Heart right ventricle (tissue), 16 donors: Measurements from ENCODE around the gene KIF6. TPM values are rescaled to one million over a fixed set of nuclear protein-coding genes. Genes with fewer than 3 reads are reported as not detected.

Experiments used
- ATAC-seq, 8 donors: fragments of 200-7000 bp; cut with Tn5 transposase; one replicate each; pipeline ENCODE4 v1.9.1; 2020; ENCODE audit warnings: mild to moderate bottlenecking in 8 of 8, moderate library complexity in 8 of 8, moderate number of reproducible peaks in 1 of 8
- DNase-seq, 2 donors: peaks; one replicate each; pipeline ENCODE4 v3.0.0-alpha.2; 2020
- H3K27ac ChIP-seq, 10 donors: fragments of 200-600 bp; sonication (generic) in 2 of 10; one replicate each; pipeline versions ENCODE4 v1.5.0 to v1.8.0; 2020 to 2022; ENCODE audit warnings: mild to moderate bottlenecking in 3 of 10
- H3K27me3 ChIP-seq, 7 donors: fragments of 200-600 bp; one replicate each; pipeline ENCODE4 v1.8.0; 2021 to 2022; ENCODE audit warnings: mild to moderate bottlenecking in 2 of 7
- H3K36me3 ChIP-seq, 9 donors: fragments of 200-600 bp; sonication (generic) in 1 of 9; one replicate each; pipeline versions ENCODE4 v1.5.0 to v1.8.0; 2020 to 2022; ENCODE audit warnings: mild to moderate bottlenecking in 2 of 9
- H3K4me1 ChIP-seq, 9 donors: fragments of 200-600 bp; sonication (generic) in 1 of 9; one replicate each; pipeline versions ENCODE4 v1.5.0 to v1.8.0; 2020 to 2022; ENCODE audit warnings: mild to moderate bottlenecking in 4 of 9
- H3K4me3 ChIP-seq, 10 donors: fragments of 200-600 bp; sonication (generic) in 2 of 10; one replicate each; pipeline versions ENCODE4 v1.5.0 to v1.8.0; 2020 to 2022; ENCODE audit warnings: mild to moderate bottlenecking in 7 of 10, moderate library complexity in 2 of 10
- H3K9me3 ChIP-seq, 11 donors: fragments of 200-600 bp in 10 of 11; sonication (generic) in 2 of 11; one replicate each; pipeline versions ENCODE4 v1.5.0 to v1.8.0; 2013 to 2022; ENCODE audit warnings: mild to moderate bottlenecking in 2 of 11, control low read depth in 1 of 11, moderate library complexity in 1 of 11
- WGBS, 2 donors: extraction: QIAGEN DNeasy Blood & Tissue Kit; methylation state at CpG; one replicate each; pipeline ENCODE4 v1.1.7; 2013; ENCODE audit warnings: inconsistent platforms in 1 of 2; 5-methylcytosine and 5-hydroxymethylcytosine counted together
- intact Hi-C, 10 donors: fragments of 100-400 bp; cut with DNase I; formaldehyde crosslinking; loops; one replicate each; pipeline versions ENCODE4 v1.11.1 to v1.14.2; 2022
- polyA plus RNA-seq, 2 donors: library from polyadenylated mRNA; stranded (reverse); fragments of 200-250 nt; gene quantifications; one replicate each; pipeline ENCODE4 v1.2.3, GENCODE V29; 2013
- total RNA-seq, 10 donors: library from RNA; stranded (reverse); fragmentation: NEBNext Ultra II Directional in 3 of 10; extraction: Animal tissue kit (Norgen Biotek cat#: 25700) in 3 of 10; gene quantifications; one replicate each; pipeline versions ENCODE4 v1.2.1 to v1.2.4, GENCODE V29; 2021 to 2023
- TF ChIP-seq, protein P1 (sequence below), 9 donors: fragments of 200-600 bp; sonication (generic) in 2 of 9; IDR thresholded peaks; one replicate each; pipeline versions ENCODE4 v1.5.0 to v1.8.0; 2021 to 2022; ENCODE audit warnings: antibody characterized with exemption in 9 of 9, mild to moderate bottlenecking in 5 of 9, moderate library complexity in 1 of 9
- donor health status: Arrhythmogenic right ventricular cardiomyopathy.
- donor health status: ischemic (EF 13 %, LVEDD 7.1; RV severe dilation, severe dysfunction).
- donor health status: healthy with polysubstance abuse.
- donor health status: DM: no; HTN: yes; CAD: no.
- donor health status: DM: no; HTN: no; CAD: no.
- donor health status: ischemic (EF 25% LVEDD 6.9; RV normal size, moderate dysfunction).
- donor health status: ischemic (EF 25% LVEDD 5.7; RV mildly dilated, moderate dysfunction).
- donor health status: healthy.
- donor health status: DM: yes; HTN: yes; CAD: no.
- donor health status: Ischemic cardiomyopathy.
- donor health status: ischemic (EF 35%, LVEDD 5.7; RV mildly dilated, moderate dysfunction).
- donor health status: nonischemic (EF 11% LVEDD 7.7; RV severe dilation, severe dysfunction).
- donor health status: DM: yes; HTN: yes; CAD: no.
- donor health status: PGD.
- donor health status: ischemic (EF 29% LVEDD 5.4; RV normal size, mild dysfunction).
- donor health status: nonischemic (EF 23%, LVEDD 6.1; RV moderate dilation, normal function).

Gene KIF6
- total and polyA plus RNA-seq, 12 donors, result 0.01 to 1.6 (median 0.45) TPM; not detected in 2

DNA sequence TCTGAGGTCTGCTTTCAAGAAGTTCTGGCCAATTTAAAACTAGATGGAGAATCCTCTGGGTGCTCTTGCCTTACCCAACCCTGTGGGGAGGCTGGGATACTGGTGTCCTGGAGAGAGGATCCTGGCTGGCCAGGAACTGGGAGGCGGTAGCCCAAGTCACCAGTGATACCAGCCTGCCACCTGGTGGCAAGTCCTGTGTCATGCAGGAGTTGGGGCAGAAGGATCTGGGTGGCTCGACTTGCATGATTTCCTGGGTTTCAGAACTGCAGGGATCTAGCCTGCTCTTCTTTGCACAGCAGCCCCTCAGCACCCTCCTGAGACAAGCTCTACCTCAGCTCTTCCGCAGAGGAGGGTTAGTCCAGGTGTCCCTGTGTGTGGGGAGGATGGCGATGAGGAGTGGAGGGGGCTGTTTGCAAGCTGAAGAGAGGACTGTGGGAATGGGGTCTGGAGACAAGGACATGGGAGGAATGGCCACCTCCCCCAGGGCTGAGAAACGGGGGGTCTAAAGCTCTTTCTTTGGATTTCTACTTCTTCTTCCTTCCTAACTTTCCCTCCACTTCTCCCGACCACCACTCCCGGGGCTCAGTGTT is 415.2 kb downstream of the KIF6 start:
- H3K4me1 ChIP-seq, result peaks cover 4 to 17% (median 15%) of the 10 kb centered on the region in 9 donors
- no peaks in the 10 kb centered on the region for H3K36me3 ChIP-seq
- no peak overlapping the region for H3K4me3 ChIP-seq
- ATAC-seq (peak; percentile 66 to 80 (median 75)), DNase-seq (peak; percentile 53 to 71)
- TF ChIP-seq, protein P1, sequence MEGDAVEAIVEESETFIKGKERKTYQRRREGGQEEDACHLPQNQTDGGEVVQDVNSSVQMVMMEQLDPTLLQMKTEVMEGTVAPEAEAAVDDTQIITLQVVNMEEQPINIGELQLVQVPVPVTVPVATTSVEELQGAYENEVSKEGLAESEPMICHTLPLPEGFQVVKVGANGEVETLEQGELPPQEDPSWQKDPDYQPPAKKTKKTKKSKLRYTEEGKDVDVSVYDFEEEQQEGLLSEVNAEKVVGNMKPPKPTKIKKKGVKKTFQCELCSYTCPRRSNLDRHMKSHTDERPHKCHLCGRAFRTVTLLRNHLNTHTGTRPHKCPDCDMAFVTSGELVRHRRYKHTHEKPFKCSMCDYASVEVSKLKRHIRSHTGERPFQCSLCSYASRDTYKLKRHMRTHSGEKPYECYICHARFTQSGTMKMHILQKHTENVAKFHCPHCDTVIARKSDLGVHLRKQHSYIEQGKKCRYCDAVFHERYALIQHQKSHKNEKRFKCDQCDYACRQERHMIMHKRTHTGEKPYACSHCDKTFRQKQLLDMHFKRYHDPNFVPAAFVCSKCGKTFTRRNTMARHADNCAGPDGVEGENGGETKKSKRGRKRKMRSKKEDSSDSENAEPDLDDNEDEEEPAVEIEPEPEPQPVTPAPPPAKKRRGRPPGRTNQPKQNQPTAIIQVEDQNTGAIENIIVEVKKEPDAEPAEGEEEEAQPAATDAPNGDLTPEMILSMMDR (IDR thresholded peaks at IDR 0.05), result peak; percentile 70 to 90 (median 86)
- intact Hi-C loops, result loop anchor here in 8 of 10 donors (2.0 to 5.0 kb wide), 7 partner anchors 223 to 443 kb away; no protein-coding TSS in a partner anchor
- H3K9me3 ChIP-seq, result peaks cover 0 to 3% (median 0%) of the 10 kb centered on the region in 11 donors
- 25 to 34% methylated on average over 7 of the region's 7 CpGs for WGBS, 2 donors
- peaks cover 0 to 54% (median 41%) of the 10 kb centered on the region in 7 donors for H3K27me3 ChIP-seq
- H3K27ac ChIP-seq, result no peak overlapping the region

DNA sequence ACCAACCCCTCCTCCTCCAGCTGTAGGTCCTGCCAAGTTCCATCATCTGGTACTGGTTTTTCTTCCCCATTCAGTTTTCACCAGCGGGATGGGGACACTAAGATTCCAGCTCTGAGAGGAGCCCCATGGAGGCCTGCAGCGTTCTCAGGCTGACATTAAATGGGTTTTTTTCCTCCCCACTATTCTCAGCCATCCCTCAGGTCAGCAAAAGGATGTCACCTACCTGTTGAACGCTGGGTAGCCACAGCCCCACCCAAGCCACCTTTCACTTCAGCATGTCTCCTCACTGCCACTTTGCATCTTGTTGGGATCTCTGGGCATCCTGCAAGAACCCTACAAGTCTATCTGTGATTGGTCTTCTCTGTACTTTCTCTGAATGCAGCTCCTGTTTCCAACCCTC is 417.7 kb downstream of the KIF6 start:
- Histone ChIP-seq H3K27ac (no peak overlapping the region), H3K9me3 (peaks cover 0 to 6% (median 0%) of the 10 kb centered on the region in 11 donors), H3K4me3 (no peak overlapping the region), H3K27me3 (peaks cover 0 to 35% (median 15%) of the 10 kb centered on the region in 7 donors), H3K36me3 (no peaks in the 10 kb centered on the region), H3K4me1 (peaks cover 0 to 5% (median 0%) of the 10 kb centered on the region in 9 donors)
- WGBS, 2 donors, result 82 to 89% methylated on average over 3 of the region's 3 CpGs
- DNase-seq, result no peak
- ATAC-seq, result no peak
- TF ChIP-seq, protein P1 (IDR thresholded peaks at IDR 0.05), result no peak
- intact Hi-C loops, result loop anchor here in 4 of 10 donors (5.0 kb wide), 3 partner anchors 330 to 435 kb away; no protein-coding TSS in a partner anchor

DNA sequence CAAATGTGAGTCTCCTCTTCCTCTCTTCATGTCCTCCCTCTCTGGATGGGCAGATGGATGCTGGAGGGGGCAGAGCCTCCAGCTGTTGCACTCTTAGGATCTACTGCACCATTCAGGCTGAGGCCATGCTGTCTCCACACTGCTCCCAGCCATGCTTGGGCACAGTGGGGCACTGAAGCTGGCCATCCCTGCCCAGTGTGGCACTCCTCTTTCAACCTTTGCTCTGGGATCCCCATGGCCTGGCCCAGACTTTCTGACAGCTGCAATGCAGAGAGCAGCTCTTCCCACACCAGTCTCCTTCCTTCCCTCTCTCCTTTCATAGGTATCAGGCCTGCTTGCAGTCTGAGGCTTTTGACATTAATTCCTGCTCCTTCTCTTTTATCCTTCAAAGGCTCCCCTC is 420.3 kb downstream of the KIF6 start:
- Histone ChIP-seq H3K27ac (no peak overlapping the region), H3K27me3 (peaks cover 0 to 28% (median 6%) of the 10 kb centered on the region in 7 donors), H3K4me3 (no peak overlapping the region), H3K9me3 (peaks cover 0 to 6% (median 0%) of the 10 kb centered on the region in 11 donors), H3K4me1 (peaks cover 0 to 5% (median 0%) of the 10 kb centered on the region in 9 donors), H3K36me3 (no peaks in the 10 kb centered on the region)
- intact Hi-C loops, result loop anchor here in 9 of 10 donors (2.0 to 5.0 kb wide), 7 partner anchors 138 to 438 kb away; no protein-coding TSS in a partner anchor
- TF ChIP-seq, protein P1 (IDR thresholded peaks at IDR 0.05), result no peak
- no peak for ATAC-seq
- DNase-seq, result no peak

DNA sequence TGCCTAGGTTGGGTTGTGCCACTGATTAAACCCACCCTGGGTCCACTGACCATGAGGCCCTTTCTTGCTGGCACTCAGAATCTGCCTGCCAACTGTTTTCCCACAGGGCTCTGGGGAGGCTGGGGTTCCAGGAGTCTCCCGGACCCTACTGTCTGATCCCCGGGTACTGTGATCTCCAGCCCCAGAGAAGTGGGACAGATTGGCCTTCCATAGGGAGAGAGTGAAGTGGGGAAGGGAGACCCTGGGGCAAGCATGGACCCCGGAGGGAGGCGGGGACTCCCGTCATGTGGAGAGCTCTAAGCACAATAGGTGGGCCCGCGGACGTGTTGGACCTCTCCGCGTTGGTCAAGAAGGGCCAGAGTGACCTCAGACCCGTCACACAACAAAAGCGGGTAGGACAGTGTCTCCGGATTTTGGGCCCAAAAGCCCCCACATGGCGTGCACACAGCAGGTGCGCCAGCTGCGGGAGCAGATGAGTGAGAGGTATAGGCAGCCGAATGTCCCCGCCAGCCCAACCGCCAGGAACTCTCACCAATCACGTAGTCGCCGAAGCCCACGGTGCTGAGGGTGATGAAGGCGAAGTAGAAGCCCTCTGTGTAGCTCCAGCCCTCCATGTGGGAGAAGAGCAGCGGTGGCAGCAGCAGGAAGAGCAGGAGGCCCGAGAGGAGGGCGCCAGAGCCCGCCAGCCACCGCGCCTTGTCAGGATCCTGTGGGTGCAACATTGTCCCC is 421.6 kb downstream of the KIF6 start:
- Histone ChIP-seq H3K4me3 (no peak overlapping the region), H3K9me3 (peaks cover 0 to 6% (median 0%) of the 10 kb centered on the region in 11 donors), H3K27me3 (peaks cover 0 to 27% (median 7%) of the 10 kb centered on the region in 7 donors), H3K4me1 (peaks cover 0 to 5% (median 0%) of the 10 kb centered on the region in 9 donors), H3K27ac (no peak overlapping the region), H3K36me3 (no peaks in the 10 kb centered on the region)
- ATAC-seq (peak in 3 of 8 donors; percentile 3 to 51 (median 13)), DNase-seq (no peak)
- 81 to 86% methylated on average over 30 of the region's 30 CpGs for WGBS, 2 donors
- intact Hi-C loops, result loop anchor here (2.0 to 5.0 kb wide), 10 partner anchors 136 to 436 kb away; no protein-coding TSS in a partner anchor
- TF ChIP-seq, protein P1 (IDR thresholded peaks at IDR 0.05), result peak in 4 of 9 donors; percentile 1 to 24 (median 10)
